Esophagus squamous epithelium (tissue), 4 donors: ENCODE results near the gene DIS3L2.

Experiments
- CTCF ChIP-seq, 6 experiments: fragments of 450-650 bp in 4 of 6; fragments of 200-600 bp in 2 of 6; sonication (generic) in 2 of 6; IDR thresholded peaks; one replicate each; pipeline ENCODE4 v1.5.1; 2016 to 2019; ENCODE audit warnings: antibody characterized with exemption in 6 of 6, mild to moderate bottlenecking in 4 of 6, moderate library complexity in 4 of 6
- POLR2A ChIP-seq, 4 donors: fragments of 450-650 bp; IDR thresholded peaks; one replicate each; pipeline ENCODE4 v1.6.1; 2017; ENCODE audit warnings: antibody characterized with exemption in 4 of 4, mild to moderate bottlenecking in 4 of 4, moderate library complexity in 3 of 4

- no peak for TF ChIP-seq CTCF (IDR thresholded peaks at IDR 0.05)
- no peak for TF ChIP-seq POLR2A (IDR thresholded peaks at IDR 0.05)
Observed at GRCh38 chr2:232113821-232114220, 152.3 kb downstream of the DIS3L2 start.
